H1 (cell line): ENCODE measurements around the gene BBX. TPM values are rescaled to one million over a fixed set of nuclear protein-coding genes. Genes with fewer than 3 reads are reported as not detected.

Experiments
- CTCF ChIA-PET: fragments of 300-600 bp; sonication (Branson Sonifier 250); formaldehyde crosslinking; loops from one replicate; lab custom pipeline; 2021; ENCODE audit not compliant: partially characterized antibody; lab: Charles Lee
- POLR2A ChIA-PET: fragments of 300-600 bp; sonication (Branson Sonifier 250); formaldehyde crosslinking; loops from one replicate; lab custom pipeline; 2021; ENCODE audit warnings: inconsistent platforms; ENCODE audit not compliant: partially characterized antibody; lab: Charles Lee
- DNase-seq, 2 experiments: peaks; one replicate each; pipeline versions ENCODE4 v3.0.0 to v3.0.0-alpha.2; 2010 to 2022; ENCODE audit warnings: low spot score in 2 of 2, low read depth in 1 of 2, mixed read lengths in 1 of 2
- FAIRE-seq: peaks from 2 replicates; lab custom pipeline; 2011; peaks lifted over from hg19 to GRCh38; lab: Jason Lieb, UNC
- H2AFZ ChIP-seq: 2 replicates; pipeline ENCODE4 v1.8.1; 2012; ENCODE audit warnings: low read length, inconsistent platforms
- H2AK5ac ChIP-seq: 2 replicates; pipeline ENCODE4 v1.6.1; 2013; ENCODE audit warnings: low read depth, low read length
- H2BK120ac ChIP-seq: replicated peaks from 2 replicates; pipeline ENCODE3; 2013; ENCODE audit warnings: low read depth, low read length, inconsistent platforms
- H2BK12ac ChIP-seq: 2 replicates; pipeline ENCODE4 v1.6.1; 2013; ENCODE audit warnings: low read depth, low read length
- H2BK15ac ChIP-seq: 2 replicates; pipeline ENCODE4 v1.6.1; 2013; ENCODE audit warnings: low read length
- H2BK20ac ChIP-seq: 2 replicates; pipeline ENCODE4 v1.6.1; 2013; ENCODE audit warnings: low read length
- H2BK5ac ChIP-seq: 2 replicates; pipeline ENCODE4 v1.6.1; 2013; ENCODE audit warnings: low read depth, low read length
- H3K14ac ChIP-seq: 2 replicates; pipeline ENCODE4 v1.6.1; 2013; ENCODE audit warnings: inconsistent platforms; ENCODE audit not compliant: insufficient read length
- H3K18ac ChIP-seq: 2 replicates; pipeline ENCODE4 v1.6.1; 2013; ENCODE audit warnings: low read length; ENCODE audit errors: extremely low read depth
- H3K23ac ChIP-seq: 2 replicates; pipeline ENCODE4 v1.6.1; 2013; ENCODE audit warnings: inconsistent platforms; ENCODE audit not compliant: insufficient read length
- H3K23me2 ChIP-seq: 2 replicates; pipeline ENCODE4 v1.6.1; 2013; ENCODE audit warnings: low read depth, low read length
- H3K27ac ChIP-seq: 2 replicates; pipeline ENCODE4 v1.6.1; 2011; ENCODE audit warnings: low read depth, low read length, inconsistent platforms
- H3K27me3 ChIP-seq, 4 experiments: replicated peaks in 1 of 4; 1 replicate in 1 of 4; 2 replicates in 3 of 4; pipeline versions ENCODE4 v1.6.1 to v1.8.1; 2011 to 2013; ENCODE audit warnings: low read length in 3 of 4, mild to moderate bottlenecking in 3 of 4, inconsistent platforms in 2 of 4, mixed read lengths in 2 of 4, moderate library complexity in 1 of 4; ENCODE audit not compliant: control insufficient read depth in 3 of 4, insufficient read depth in 3 of 4; ENCODE audit errors: extremely low read depth in 1 of 4
- H3K36me3 ChIP-seq, 4 experiments: 2 replicates each; pipeline versions ENCODE4 v1.6.1 to v1.8.1; 2011 to 2013; ENCODE audit warnings: mild to moderate bottlenecking in 4 of 4, low read length in 3 of 4, moderate library complexity in 2 of 4, control low read depth in 1 of 4, inconsistent platforms in 1 of 4; ENCODE audit not compliant: insufficient read depth in 4 of 4, control insufficient read depth in 2 of 4
- H3K4ac ChIP-seq: replicated peaks from 2 replicates; pipeline ENCODE3; 2013; ENCODE audit warnings: low read length, low read depth, mixed read lengths, inconsistent platforms; ENCODE audit not compliant: insufficient read length
- H3K4me1 ChIP-seq, 4 experiments: replicated peaks in 1 of 4; 1 replicate in 1 of 4; 2 replicates in 3 of 4; pipeline versions ENCODE4 v1.6.1 to v1.8.1; 2011 to 2013; ENCODE audit warnings: low read length in 3 of 4, inconsistent platforms in 2 of 4, mixed read lengths in 1 of 4; ENCODE audit not compliant: insufficient read depth in 4 of 4, control insufficient read depth in 3 of 4
- H3K4me2 ChIP-seq, 2 experiments: 2 replicates each; pipeline versions ENCODE4 v1.6.1 to v1.8.1; 2011 to 2013; ENCODE audit warnings: low read depth in 2 of 2, low read length in 2 of 2, control low read depth in 1 of 2, inconsistent platforms in 1 of 2, mild to moderate bottlenecking in 1 of 2; ENCODE audit not compliant: insufficient read depth in 1 of 2
- H3K4me3 ChIP-seq, 4 experiments: fragments of 200-600, 300-600 bp in 1 of 4; sonication (generic), shearing (Covaris generic), sonication (Bioruptor Twin) in 1 of 4; 2 replicates each; pipeline versions ENCODE4 v1.5.1 to v1.8.1; 2011 to 2016; ENCODE audit warnings: low read length in 4 of 4, low read depth in 3 of 4, control low read depth in 2 of 4, inconsistent platforms in 2 of 4, mild to moderate bottlenecking in 2 of 4, mixed read lengths in 1 of 4, moderate library complexity in 1 of 4; ENCODE audit not compliant: insufficient read depth in 2 of 4; ENCODE audit errors: extremely low read depth in 1 of 4
- H3K56ac ChIP-seq: replicated peaks from 2 replicates; pipeline ENCODE3; 2013; ENCODE audit warnings: low read depth, mild to moderate bottlenecking, mixed read lengths, low read length, inconsistent platforms; ENCODE audit not compliant: insufficient read length
- H3K79me1 ChIP-seq: 2 replicates; pipeline ENCODE4 v1.6.1; 2013; ENCODE audit warnings: low read depth, low read length, control low read depth
- H3K79me2 ChIP-seq, 2 experiments: 2 replicates each; pipeline versions ENCODE4 v1.6.1 to v1.8.1; 2012 to 2013; ENCODE audit warnings: low read length in 2 of 2, mild to moderate bottlenecking in 2 of 2, inconsistent platforms in 1 of 2; ENCODE audit not compliant: insufficient read depth in 2 of 2, control insufficient read depth in 1 of 2
- H3K9ac ChIP-seq, 4 experiments: replicated peaks in 1 of 4; 1 replicate in 1 of 4; 2 replicates in 3 of 4; pipeline versions ENCODE4 v1.6.1 to v1.8.1; 2011 to 2013; ENCODE audit warnings: low read depth in 3 of 4, low read length in 3 of 4, control low read depth in 2 of 4, mild to moderate bottlenecking in 2 of 4, moderate library complexity in 2 of 4, inconsistent platforms in 1 of 4; ENCODE audit errors: extremely low read depth in 1 of 4
- H3K9me3 ChIP-seq, 2 experiments: 2 replicates each; pipeline versions ENCODE4 v1.6.1 to v1.8.1; 2012 to 2013; ENCODE audit warnings: mild to moderate bottlenecking in 2 of 2, moderate library complexity in 2 of 2, control low read depth in 1 of 2, inconsistent platforms in 1 of 2, low read depth in 1 of 2, low read length in 1 of 2, mixed read lengths in 1 of 2; ENCODE audit not compliant: insufficient read depth in 2 of 2
- H4K20me1 ChIP-seq, 2 experiments: replicated peaks in 1 of 2; 2 replicates each; pipeline versions ENCODE3 to v1.8.1; 2011 to 2013; ENCODE audit warnings: inconsistent platforms in 2 of 2, low read length in 2 of 2, mild to moderate bottlenecking in 1 of 2; ENCODE audit not compliant: insufficient read depth in 2 of 2, control insufficient read depth in 1 of 2
- H4K5ac ChIP-seq: 2 replicates; pipeline ENCODE4 v1.6.1; 2013; ENCODE audit warnings: low read length, low read depth, mixed read lengths, inconsistent platforms; ENCODE audit not compliant: insufficient read length
- H4K8ac ChIP-seq: 2 replicates; pipeline ENCODE4 v1.8.0; 2013; ENCODE audit warnings: mild to moderate bottlenecking, moderate library complexity, low read length, inconsistent platforms; ENCODE audit not compliant: insufficient read depth; ENCODE audit errors: extremely low read depth
- H4K91ac ChIP-seq: replicated peaks from 2 replicates; pipeline ENCODE3; 2013; ENCODE audit warnings: low read length, mixed read lengths, inconsistent platforms; ENCODE audit not compliant: insufficient read length
- JUND ChIP-seq: IDR thresholded peaks from 2 replicates; pipeline ENCODE4 v1.6.1; 2011; ENCODE audit warnings: mild to moderate bottlenecking, improper control_type of control experiment, low read length
- KDM4A ChIP-seq: IDR thresholded peaks from one replicate; pipeline ENCODE4 v1.7.1; 2012; ENCODE audit warnings: low read depth, mild to moderate bottlenecking, moderate library complexity, low read length, inconsistent platforms; ENCODE audit not compliant: severe bottlenecking
- KDM5A ChIP-seq: fragments of 200-600 bp; IDR thresholded peaks from 2 replicates; pipeline ENCODE4 v1.7.1; 2012; ENCODE audit warnings: mild to moderate bottlenecking, low read length, inconsistent platforms, mixed read lengths
- PHF8 ChIP-seq: fragments of 200-600 bp; sonication (generic); conservative IDR thresholded peaks from 2 replicates; pipeline ENCODE4 v1.7.1; 2012; ENCODE audit warnings: low read depth, mild to moderate bottlenecking, inconsistent platforms, low read length, moderate library complexity
- POU5F1 ChIP-seq: IDR thresholded peaks from 2 replicates; pipeline ENCODE4 v1.6.1; 2011; ENCODE audit warnings: low read depth, mild to moderate bottlenecking, low read length, moderate library complexity
- RAD21 ChIP-seq, 2 experiments: IDR thresholded peaks in 1 of 2; conservative IDR thresholded peaks in 1 of 2; 2 replicates each; pipeline ENCODE4 v1.6.1; 2011; ENCODE audit warnings: low read depth in 2 of 2, low read length in 2 of 2, improper control_type of control experiment in 1 of 2, inconsistent platforms in 1 of 2, mild to moderate bottlenecking in 1 of 2, moderate library complexity in 1 of 2
- RFX5 ChIP-seq: IDR thresholded peaks from 2 replicates; pipeline ENCODE4 v1.6.1; 2011; ENCODE audit warnings: low read depth, low read length, improper control_type of control experiment, borderline replicate concordance
- TAF7 ChIP-seq: optimal IDR thresholded peaks from 2 replicates; pipeline ENCODE3; 2011; ENCODE audit warnings: low read depth, mild to moderate bottlenecking, inconsistent platforms, low read length, moderate library complexity, borderline replicate concordance
- WGBS, 2 experiments: shearing (Covaris generic) in 1 of 2; methylation state at CpG; one replicate each; pipeline versions ENCODE4 v1.1.6 to v1.1.7; 2013 to 2015; ENCODE audit warnings: low lambda C conversion rate in 2 of 2, mixed read lengths in 2 of 2, inconsistent platforms in 1 of 2, low coverage in 1 of 2, missing lambda C conversion rate in 1 of 2; ENCODE audit not compliant: insufficient replicate concordance in 2 of 2, insufficient coverage in 1 of 2, insufficient read length in 1 of 2; ENCODE audit errors: extremely low coverage in 1 of 2, missing lambda C conversion rate in 1 of 2; 5-methylcytosine and 5-hydroxymethylcytosine counted together
- polyA plus RNA-seq, 7 experiments: library from polyadenylated mRNA; depleted of rRNA in 3 of 7; stranded (reverse) in 5 of 7; unstranded in 2 of 7; fragments of >200 nt in 5 of 7; fragments of 200-250 nt in 2 of 7; gene quantifications; 1 replicate in 5 of 7; 2 replicates in 1 of 7; 4 replicates in 1 of 7; pipeline versions ENCODE4 v1.2.1 to v1.2.3, GENCODE V29; 2011 to 2013; ENCODE audit warnings: missing spikeins in 2 of 7, mixed read lengths in 2 of 7
- total RNA-seq: library from RNA; stranded (reverse); fragmentation: NEBNext Ultra II Directional; extraction: Animal tissue kit (Norgen Biotek cat#: 25700); gene quantifications from 2 replicates; pipeline ENCODE4 v1.2.1, GENCODE V29; 2021
- TF ChIP-seq, protein P1 (sequence below), 3 experiments: IDR thresholded peaks; 1 replicate in 2 of 3; 2 replicates in 1 of 3; pipeline versions ENCODE4 v1.5.1 to v1.6.1; 2011; ENCODE audit warnings: low read length in 3 of 3, mild to moderate bottlenecking in 3 of 3, inconsistent platforms in 2 of 3, low read depth in 1 of 3, moderate library complexity in 1 of 3; ENCODE audit not compliant: insufficient read depth in 1 of 3; ENCODE audit errors: control extremely low read depth in 1 of 3
- TF ChIP-seq, protein P2 (sequence below): IDR thresholded peaks from 2 replicates; pipeline ENCODE4 v1.6.1; 2012; ENCODE audit warnings: inconsistent platforms

Gene BBX
- total and polyA plus RNA-seq, 2 of the 8 experiments (the other 6 are each of a cell fraction or from before 2014, with no cell fraction given): 11.0 to 42.5 TPM

DNA sequence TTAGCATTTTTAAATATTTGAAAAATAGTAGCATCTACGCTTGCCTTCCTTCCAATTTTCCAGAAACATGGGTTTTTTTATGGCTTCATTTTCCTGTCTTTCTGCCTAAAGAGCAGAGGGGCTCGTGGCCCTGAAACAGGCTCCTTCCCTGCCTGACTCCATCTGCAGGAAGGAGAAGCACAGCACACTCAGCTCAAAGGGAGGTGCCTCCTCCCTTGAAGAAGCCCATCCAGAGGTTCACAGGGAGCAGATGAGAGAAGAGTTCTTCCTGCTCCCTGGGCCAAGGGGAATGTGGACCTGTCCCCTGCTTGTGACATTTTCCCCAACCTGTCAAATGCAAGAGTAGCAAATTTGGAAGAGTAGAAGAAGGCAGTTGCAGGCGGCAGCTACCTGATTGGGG is 55.8 kb downstream of the BBX start:
- no peak overlapping the region for H2BK5ac ChIP-seq
- TF ChIP-seq JUND (no peak), POU5F1 (no peak), TAF7 (no peak), RAD21 (IDR thresholded peaks at IDR 0.05 in 1 of 2, conservative IDR thresholded peaks at IDR 0.05 in 1 of 2; ENCODE audit: low read depth in 2 of 2, low read length in 2 of 2) (peak in 1 of 2 experiments; percentile 20; a peak in 2 of 4 replicates), RFX5 (no peak), KDM5A (no peak), KDM4A (no peak), PHF8 (no peak)
- TF ChIP-seq, protein P1, sequence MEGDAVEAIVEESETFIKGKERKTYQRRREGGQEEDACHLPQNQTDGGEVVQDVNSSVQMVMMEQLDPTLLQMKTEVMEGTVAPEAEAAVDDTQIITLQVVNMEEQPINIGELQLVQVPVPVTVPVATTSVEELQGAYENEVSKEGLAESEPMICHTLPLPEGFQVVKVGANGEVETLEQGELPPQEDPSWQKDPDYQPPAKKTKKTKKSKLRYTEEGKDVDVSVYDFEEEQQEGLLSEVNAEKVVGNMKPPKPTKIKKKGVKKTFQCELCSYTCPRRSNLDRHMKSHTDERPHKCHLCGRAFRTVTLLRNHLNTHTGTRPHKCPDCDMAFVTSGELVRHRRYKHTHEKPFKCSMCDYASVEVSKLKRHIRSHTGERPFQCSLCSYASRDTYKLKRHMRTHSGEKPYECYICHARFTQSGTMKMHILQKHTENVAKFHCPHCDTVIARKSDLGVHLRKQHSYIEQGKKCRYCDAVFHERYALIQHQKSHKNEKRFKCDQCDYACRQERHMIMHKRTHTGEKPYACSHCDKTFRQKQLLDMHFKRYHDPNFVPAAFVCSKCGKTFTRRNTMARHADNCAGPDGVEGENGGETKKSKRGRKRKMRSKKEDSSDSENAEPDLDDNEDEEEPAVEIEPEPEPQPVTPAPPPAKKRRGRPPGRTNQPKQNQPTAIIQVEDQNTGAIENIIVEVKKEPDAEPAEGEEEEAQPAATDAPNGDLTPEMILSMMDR (IDR thresholded peaks at IDR 0.05; ENCODE audit: control extremely low read depth in 1 of 3, insufficient read depth in 1 of 3, low read depth in 1 of 3, low read length in 3 of 3): peak; percentile 19 to 29 (median 27); a peak in 3 of 4 replicates
- TF ChIP-seq, protein P2, sequence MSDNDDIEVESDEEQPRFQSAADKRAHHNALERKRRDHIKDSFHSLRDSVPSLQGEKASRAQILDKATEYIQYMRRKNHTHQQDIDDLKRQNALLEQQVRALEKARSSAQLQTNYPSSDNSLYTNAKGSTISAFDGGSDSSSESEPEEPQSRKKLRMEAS: no peak
- TF ChIP-seq, all 59 proteins: peak for 2
- POLR2A ChIA-PET: interaction anchor here (0.6 to 1.2 kb wide), 4 partner anchors 15 to 147 kb away, joined by 3 read pairs; no protein-coding TSS in a partner anchor
- Histone ChIP-seq H4K20me1 (peaks cover 0 to 3% of the 10 kb centered on the region in 2 experiments), H3K36me3 (no peaks in the 10 kb centered on the region), H3K9ac (no peak overlapping the region), H3K23me2 (no peaks in the 10 kb centered on the region), H2AK5ac (no peak overlapping the region), H3K4me1 (peaks cover 2 to 13% (median 10%) of the 10 kb centered on the region in 4 experiments; a peak in 4 of 7 replicates), H4K91ac (no peak overlapping the region), H3K23ac (no peak overlapping the region), H2BK20ac (no peak overlapping the region), H2AFZ (no peak overlapping the region), H2BK12ac (no peak overlapping the region), H3K79me2 (peaks cover 0 to 6% of the 10 kb centered on the region in 2 experiments; a peak in 2 of 4 replicates), H3K9me3 (no peaks in the 10 kb centered on the region), H3K27me3 (no peaks in the 10 kb centered on the region), H2BK120ac (no peak overlapping the region), H3K4me2 (no peak overlapping the region), H3K79me1 (no peaks in the 10 kb centered on the region), H3K27ac (peak overlapping the region; percentile 25; the same call in 1 of the 2 replicates), H4K8ac (no peak overlapping the region), H2BK15ac (no peak overlapping the region), H3K4me3 (no peak overlapping the region), H3K18ac (no peak overlapping the region), H3K56ac (no peak overlapping the region), H3K4ac (no peak overlapping the region), H4K5ac (no peak overlapping the region), H3K14ac (no peak overlapping the region)
- DNase-seq (no peak), FAIRE-seq (peak; percentile 19)
- CTCF ChIA-PET: interaction anchor here (0.5 to 3.3 kb wide), 28 partner anchors 8 to 1368 kb away, joined by 3 to 15 read pairs (median 3); no protein-coding TSS in a partner anchor
- 89% methylated on average over 3 of the region's 3 CpGs; no CpG with 5 or more reads in 1 of the 2 experiments for WGBS, 2 experiments
